B cell (primary cell): Measurements from ENCODE around the gene MGAT1. TPM values are rescaled to one million over a fixed set of nuclear protein-coding genes. Genes with fewer than 3 reads are reported as not detected.
"Not testable (repeated sequence)": the region's sequence is repeated elsewhere in the genome, so short reads cannot be mapped to it uniquely, and the experiment has no call there.

Experiments
- ATAC-seq: fragments of 200-7000 bp; cut with Tn5 transposase; one replicate; pipeline ENCODE4 v1.10.0; 2021; ENCODE audit warnings: low read depth, mild to moderate bottlenecking, moderate number of reproducible peaks, moderate library complexity
- CTCF ChIA-PET: fragments of 350-600 bp; sonication (Branson Sonifier 250); formaldehyde crosslinking; loops from one replicate; lab custom pipeline; 2021; ENCODE audit warnings: antibody characterized with exemption, inconsistent platforms; lab: Charles Lee
- POLR2A ChIA-PET: fragments of 350-600 bp; sonication (Branson Sonifier 250); formaldehyde crosslinking; loops from one replicate; lab custom pipeline; 2021; ENCODE audit warnings: antibody characterized with exemption; lab: Charles Lee
- DNase-seq: peaks from one replicate; pipeline ENCODE4 v3.0.0; 2013
- H2AFZ ChIP-seq: 2 replicates; pipeline ENCODE4 v1.6.1; 2012; ENCODE audit warnings: mild to moderate bottlenecking, low read depth, low read length; ENCODE audit not compliant: insufficient read depth, poor library complexity, severe bottlenecking
- H3K27ac ChIP-seq, 2 donors: 1 replicate in 1 of 2; 2 replicates in 1 of 2; pipeline ENCODE4 v1.5.1; 2012 to 2013; ENCODE audit warnings: low read length in 2 of 2, mild to moderate bottlenecking in 2 of 2, moderate library complexity in 1 of 2
- H3K27me3 ChIP-seq, 4 experiments: fragments of 200-600 bp in 1 of 4; sonication (generic) in 1 of 4; replicated peaks in 1 of 4; 1 replicate in 2 of 4; 2 replicates in 2 of 4; pipeline versions ENCODE4 v1.6.1 to v1.7.0; 2013 to 2016; ENCODE audit warnings: low read length in 3 of 4, mild to moderate bottlenecking in 2 of 4, mixed read lengths in 1 of 4, moderate library complexity in 1 of 4; ENCODE audit not compliant: insufficient read depth in 4 of 4, control insufficient read depth in 3 of 4; ENCODE audit errors: control extremely low read depth in 1 of 4
- H3K36me3 ChIP-seq, 2 experiments: replicated peaks in 1 of 2; 1 replicate in 1 of 2; 2 replicates in 1 of 2; pipeline versions ENCODE4 v1.6.1 to v1.7.1; 2013; ENCODE audit warnings: low read length in 1 of 2; ENCODE audit not compliant: insufficient read depth in 2 of 2, control insufficient read depth in 1 of 2; ENCODE audit errors: control extremely low read depth in 1 of 2, extremely low read depth in 1 of 2
- H3K4me1 ChIP-seq, 2 donors: fragments of 200-600 bp in 1 of 2; sonication (generic) in 1 of 2; 1 replicate in 1 of 2; 2 replicates in 1 of 2; pipeline versions ENCODE4 v1.5.1 to v1.6.1; 2013 to 2017; ENCODE audit warnings: low read length in 2 of 2; ENCODE audit not compliant: control insufficient read depth in 2 of 2, insufficient read depth in 2 of 2
- H3K4me2 ChIP-seq: replicated peaks from 2 replicates; pipeline ENCODE3; 2012; ENCODE audit warnings: mild to moderate bottlenecking, low read depth, low read length; ENCODE audit not compliant: poor library complexity, severe bottlenecking
- H3K4me3 ChIP-seq, 5 experiments: fragments of 200-600 bp in 1 of 5; sonication (generic) in 1 of 5; 1 replicate in 3 of 5; 2 replicates in 2 of 5; pipeline versions ENCODE4 v1.5.1 to v1.7.0; 2011 to 2016; ENCODE audit warnings: low read length in 4 of 5, mild to moderate bottlenecking in 4 of 5, low read depth in 2 of 5, control low read depth in 1 of 5, moderate library complexity in 1 of 5; ENCODE audit not compliant: insufficient read depth in 1 of 5; ENCODE audit errors: control extremely low read depth in 1 of 5, extremely low read depth in 1 of 5
- H3K79me2 ChIP-seq: fragments of 200-600 bp; sonication (generic); one replicate; pipeline ENCODE4 v1.6.0; 2016; ENCODE audit warnings: low read length; ENCODE audit not compliant: control insufficient read depth, insufficient read depth
- H3K9ac ChIP-seq: fragments of 200-600 bp; sonication (generic); 2 replicates; pipeline ENCODE4 v1.6.1; 2017; ENCODE audit warnings: mild to moderate bottlenecking, low read length, moderate library complexity
- H3K9me3 ChIP-seq, 3 donors: one replicate each; pipeline versions ENCODE4 v1.6.1 to v1.7.1; 2013; ENCODE audit warnings: low read length in 2 of 3; ENCODE audit not compliant: control insufficient read depth in 2 of 3, insufficient read depth in 1 of 3; ENCODE audit errors: control extremely low read depth in 1 of 3
- H4K20me1 ChIP-seq: 2 replicates; pipeline ENCODE4 v1.6.0; 2012; ENCODE audit warnings: mild to moderate bottlenecking, low read length; ENCODE audit not compliant: insufficient read depth, control insufficient read depth, poor library complexity, severe bottlenecking
- H3K27ac Mint-ChIP-seq: one replicate; pipeline ENCODE4 v1.8.0; 2021; ENCODE audit warnings: mixed read lengths
- H3K27me3 Mint-ChIP-seq: one replicate; pipeline ENCODE4 v1.8.0; 2021; ENCODE audit warnings: mixed read lengths
- H3K4me1 Mint-ChIP-seq: one replicate; pipeline ENCODE4 v1.8.0; 2021; ENCODE audit warnings: mixed read lengths
- H3K4me3 Mint-ChIP-seq: one replicate; pipeline ENCODE4 v1.8.0; 2021; ENCODE audit warnings: mixed read lengths
- H3K9me3 Mint-ChIP-seq: one replicate; pipeline ENCODE4 v1.8.0; 2022; ENCODE audit warnings: mixed read lengths; ENCODE audit not compliant: insufficient read depth
- EZH2 ChIP-seq: IDR thresholded peaks from 2 replicates; pipeline ENCODE4 v1.6.1; 2012; ENCODE audit warnings: borderline replicate concordance, low read depth, mild to moderate bottlenecking, moderate library complexity, low read length; ENCODE audit not compliant: insufficient read depth, poor library complexity, severe bottlenecking
- WGBS: methylation state at CpG from one replicate; pipeline ENCODE4 v1.1.5; 2013; ENCODE audit warnings: missing lambda C conversion rate; ENCODE audit not compliant: insufficient coverage; 5-methylcytosine and 5-hydroxymethylcytosine counted together
- intact Hi-C: fragments of 100-400 bp; cut with micrococcal nuclease; formaldehyde crosslinking; loops from one replicate; pipeline ENCODE4 v1.10.0; 2022
- polyA plus RNA-seq: library from polyadenylated mRNA; depleted of rRNA; stranded (reverse); fragments of >200 nt; gene quantifications from 2 replicates; pipeline ENCODE4 v1.2.3, GENCODE V29; 2012
- total RNA-seq, 2 donors: library from RNA; stranded (reverse); fragments of 120-200 nt in 1 of 2; gene quantifications; 1 replicate in 1 of 2; 2 replicates in 1 of 2; pipeline versions ENCODE4 v1.2.3 to v1.2.4, GENCODE V29; 2013 to 2022
- TF ChIP-seq, protein P1 (sequence below): fragments of 200-600 bp; IDR thresholded peaks from one replicate; pipeline ENCODE4 v1.8.0; 2022; ENCODE audit warnings: antibody characterized with exemption, mild to moderate bottlenecking

MGAT1 gene
- total and polyA plus RNA-seq, 2 donors (not counting 1 experiment from before 2014, with no cell fraction given): 81.2 to 140 TPM

DNA sequence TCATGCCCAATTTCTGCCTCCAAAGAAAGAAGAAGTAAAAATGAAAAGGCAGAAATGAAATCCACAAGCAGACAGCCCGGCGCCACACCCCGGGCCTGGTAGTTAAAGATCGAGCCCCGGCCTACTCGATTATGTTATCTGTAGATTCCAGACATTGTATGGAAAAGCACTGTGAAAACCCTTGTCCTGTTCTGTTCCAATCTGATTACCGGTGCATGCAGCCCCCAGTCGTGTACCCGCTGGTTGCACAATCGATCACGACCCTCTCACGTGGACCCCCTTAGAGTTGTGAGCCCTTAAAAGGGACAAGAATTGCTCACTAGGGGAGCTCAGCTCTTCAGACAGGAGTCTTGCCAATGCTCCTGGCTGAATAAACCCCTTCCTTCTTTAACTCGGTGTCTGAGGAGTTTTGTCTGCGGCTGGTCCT, 20.7 kb downstream of the MGAT1 start:
- H3K4me2 ChIP-seq, H3K4me1 ChIP-seq, H3K4me3 Mint-ChIP-seq, H3K4me3 ChIP-seq, H3K9me3 ChIP-seq, H3K79me2 ChIP-seq, ATAC-seq, H3K27ac ChIP-seq, DNase-seq, H3K27ac Mint-ChIP-seq, H3K27me3 ChIP-seq, H3K36me3 ChIP-seq, H3K27me3 Mint-ChIP-seq, H3K9me3 Mint-ChIP-seq, H2AFZ ChIP-seq, POLR2A ChIA-PET, H3K9ac ChIP-seq: not testable (repeated sequence)
- peaks cover 32% of the 10 kb centered on the region for H4K20me1 ChIP-seq
- intact Hi-C loops: loop anchor here (5.0 to 10.0 kb wide), 2 partner anchors 273 to 390 kb away; no protein-coding TSS in a partner anchor
- WGBS: 95% methylated on average over 8 of the region's 14 CpGs
- peaks cover 10% of the 10 kb centered on the region for H3K4me1 Mint-ChIP-seq
- CTCF ChIA-PET: interaction anchor here (1.2 to 3.6 kb wide), 6 partner anchors 18 to 306 kb away, joined by 3 to 26 read pairs (median 4); no protein-coding TSS in a partner anchor

DNA sequence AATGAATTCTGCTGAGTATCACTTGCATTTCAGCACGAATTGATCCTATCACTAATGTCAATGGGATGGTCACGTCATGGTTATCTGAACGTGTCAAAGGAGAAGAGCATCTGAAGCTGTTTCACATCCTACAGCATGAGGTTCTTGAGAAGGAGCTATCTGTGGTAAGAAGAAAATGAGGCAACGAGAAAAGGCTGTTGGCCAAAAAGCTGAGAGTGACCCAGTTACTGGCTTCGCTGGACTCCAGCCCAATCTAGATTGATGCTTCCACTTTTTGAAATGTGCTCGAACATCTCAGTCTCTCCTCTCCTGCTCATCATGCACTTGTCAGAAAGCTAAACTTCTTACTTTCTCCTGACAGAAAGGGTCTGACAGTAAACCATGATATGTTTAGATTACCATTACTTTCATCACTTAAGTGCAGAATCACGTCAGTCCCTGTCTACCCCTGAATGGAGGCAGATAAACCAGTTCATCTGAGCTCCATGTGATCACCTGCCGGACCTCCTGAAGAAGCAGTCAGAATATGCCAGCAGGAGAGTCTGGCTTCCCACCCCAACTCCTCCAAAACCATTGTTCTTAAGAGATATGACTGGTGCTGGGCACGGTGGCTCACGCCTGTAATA, 22.5 kb downstream of the MGAT1 start:
- intact Hi-C loops: loop anchor here (5.0 to 10.0 kb wide), 2 partner anchors 275 to 392 kb away; no protein-coding TSS in a partner anchor

More for the DNA sequence above, 22.5 kb downstream of the MGAT1 start:
- DNase-seq: no peak
- Mint-ChIP-seq H3K4me3 (no peak overlapping the region), H3K27ac (no peak overlapping the region), H3K9me3 (no peaks in the 10 kb centered on the region), H3K4me1 (peaks cover 2% of the 10 kb centered on the region), H3K27me3 (peaks cover 4% of the 10 kb centered on the region)
- no peaks in the 10 kb centered on the region for H3K4me1 ChIP-seq
- no peak overlapping the region for H3K4me3 ChIP-seq
- ATAC-seq: no peak
- H2AFZ ChIP-seq: no peak overlapping the region
- no peaks in the 10 kb centered on the region for H3K9me3 ChIP-seq
- ChIA-PET POLR2A (no interaction called here), CTCF (interaction anchor here (0.5 kb wide), 1 partner anchor 320 kb away, joined by 3 read pairs; no protein-coding TSS in a partner anchor)
- no peaks in the 10 kb centered on the region for H3K27me3 ChIP-seq
- peaks cover 5% of the 10 kb centered on the region for H3K79me2 ChIP-seq
- H3K27ac ChIP-seq: no peak overlapping the region
- no peak overlapping the region for H3K4me2 ChIP-seq
- WGBS: 97% methylated on average over 8 of the region's 10 CpGs
- no peak for TF ChIP-seq EZH2
- TF ChIP-seq, protein P1, sequence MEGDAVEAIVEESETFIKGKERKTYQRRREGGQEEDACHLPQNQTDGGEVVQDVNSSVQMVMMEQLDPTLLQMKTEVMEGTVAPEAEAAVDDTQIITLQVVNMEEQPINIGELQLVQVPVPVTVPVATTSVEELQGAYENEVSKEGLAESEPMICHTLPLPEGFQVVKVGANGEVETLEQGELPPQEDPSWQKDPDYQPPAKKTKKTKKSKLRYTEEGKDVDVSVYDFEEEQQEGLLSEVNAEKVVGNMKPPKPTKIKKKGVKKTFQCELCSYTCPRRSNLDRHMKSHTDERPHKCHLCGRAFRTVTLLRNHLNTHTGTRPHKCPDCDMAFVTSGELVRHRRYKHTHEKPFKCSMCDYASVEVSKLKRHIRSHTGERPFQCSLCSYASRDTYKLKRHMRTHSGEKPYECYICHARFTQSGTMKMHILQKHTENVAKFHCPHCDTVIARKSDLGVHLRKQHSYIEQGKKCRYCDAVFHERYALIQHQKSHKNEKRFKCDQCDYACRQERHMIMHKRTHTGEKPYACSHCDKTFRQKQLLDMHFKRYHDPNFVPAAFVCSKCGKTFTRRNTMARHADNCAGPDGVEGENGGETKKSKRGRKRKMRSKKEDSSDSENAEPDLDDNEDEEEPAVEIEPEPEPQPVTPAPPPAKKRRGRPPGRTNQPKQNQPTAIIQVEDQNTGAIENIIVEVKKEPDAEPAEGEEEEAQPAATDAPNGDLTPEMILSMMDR: no peak
- H4K20me1 ChIP-seq: peaks cover 15% of the 10 kb centered on the region
- no peak overlapping the region for H3K9ac ChIP-seq
- no peaks in the 10 kb centered on the region for H3K36me3 ChIP-seq
